Activated CD4-positive, alpha-beta T cell treated with anti-CD3 and anti-CD28 coated beads for 36 hours (primary cell): ENCODE results near the gene UBC. TPM values are rescaled to one million over a fixed set of nuclear protein-coding genes. Genes with fewer than 3 reads are reported as not detected.
"Not testable (repeated sequence)": the region's sequence is repeated elsewhere in the genome, so short reads cannot be mapped to it uniquely, and the experiment has no call there.

Experiments
- ATAC-seq: fragments of 200-7000 bp; cut with Tn5 transposase; one replicate; pipeline ENCODE4 v1.10.0; 2021; ENCODE audit warnings: mild to moderate bottlenecking, moderate library complexity
- CTCF ChIA-PET: fragments of 350-600 bp; sonication (Branson Sonifier 250); formaldehyde crosslinking; loops from one replicate; lab custom pipeline; 2021; ENCODE audit warnings: antibody characterized with exemption; lab: Charles Lee
- POLR2A ChIA-PET: fragments of 350-600 bp; sonication (Branson Sonifier 250); formaldehyde crosslinking; loops from one replicate; lab custom pipeline; 2021; ENCODE audit warnings: antibody characterized with exemption, inconsistent platforms; lab: Charles Lee
- DNase-seq: peaks from one replicate; pipeline ENCODE4 v3.0.0-alpha.2; 2020
- H3K27ac Mint-ChIP-seq: one replicate; pipeline ENCODE4 v1.8.0; 2021; ENCODE audit warnings: mixed read lengths
- H3K27me3 Mint-ChIP-seq: one replicate; pipeline ENCODE4 v1.8.0; 2021; ENCODE audit warnings: mixed read lengths
- H3K36me3 Mint-ChIP-seq: one replicate; pipeline ENCODE4 v1.8.0; 2021; ENCODE audit warnings: low read depth, mixed read lengths
- H3K4me1 Mint-ChIP-seq: one replicate; pipeline ENCODE4 v1.8.0; 2021; ENCODE audit warnings: mixed read lengths
- H3K4me3 Mint-ChIP-seq: one replicate; pipeline ENCODE4 v1.8.0; 2021; ENCODE audit warnings: mild to moderate bottlenecking, moderate library complexity, mixed read lengths
- H3K9me3 Mint-ChIP-seq: one replicate; pipeline ENCODE4 v1.8.0; 2021; ENCODE audit warnings: low read depth, mixed read lengths
- intact Hi-C, 2 experiments: fragments of 100-400 bp; cut with DNase I in 1 of 2; cut with micrococcal nuclease in 1 of 2; formaldehyde crosslinking; loops; one replicate each; pipeline versions ENCODE4 v1.14.2 to v1.15.1; 2022 to 2024; cut with DNase I, micrococcal nuclease
- total RNA-seq, 2 experiments: library from RNA; stranded (reverse); gene quantifications; one replicate each; pipeline ENCODE4 v1.2.3, GENCODE V29; 2021

Gene UBC
- total RNA-seq, 2 experiments from 2014 or later = 809 to 936 TPM

DNA sequence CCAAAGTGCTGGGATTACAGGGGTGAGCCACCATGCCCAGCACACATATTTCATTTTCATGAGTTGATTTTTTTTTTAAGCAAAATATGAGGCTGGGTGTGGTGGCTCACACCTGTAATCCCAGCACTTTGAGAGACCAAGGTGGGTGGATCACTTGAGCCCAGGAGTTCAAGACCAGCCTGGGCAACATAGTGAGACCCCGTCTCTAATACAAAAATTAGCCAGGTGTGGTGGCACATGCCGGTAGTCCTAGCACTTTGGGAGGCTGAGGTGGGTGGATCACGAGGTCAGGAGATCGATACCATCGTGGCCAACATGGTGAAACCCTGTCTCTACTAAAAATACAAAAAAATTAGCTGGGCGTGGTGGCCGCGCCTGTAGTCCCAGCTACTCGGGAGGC is 17.1 kb upstream of the UBC start:
- POLR2A ChIA-PET = interaction anchor here (1.5 kb wide), 1 partner anchor 17 kb away, joined by 6 read pairs; the partner anchor contains the start of gene UBC
- Mint-ChIP-seq H3K4me1 (peaks cover 27% of the 10 kb centered on the region), H3K36me3 (peaks cover 11% of the 10 kb centered on the region)
- H3K27ac Mint-ChIP-seq, H3K27me3 Mint-ChIP-seq, DNase-seq, H3K9me3 Mint-ChIP-seq, ATAC-seq, H3K4me3 Mint-ChIP-seq, intact Hi-C loops: not testable (repeated sequence)
- CTCF ChIA-PET = interaction anchor here (1.1 to 3.2 kb wide), 3 partner anchors 9 to 144 kb away, joined by 3 to 12 read pairs (median 5); no protein-coding TSS in a partner anchor

DNA sequence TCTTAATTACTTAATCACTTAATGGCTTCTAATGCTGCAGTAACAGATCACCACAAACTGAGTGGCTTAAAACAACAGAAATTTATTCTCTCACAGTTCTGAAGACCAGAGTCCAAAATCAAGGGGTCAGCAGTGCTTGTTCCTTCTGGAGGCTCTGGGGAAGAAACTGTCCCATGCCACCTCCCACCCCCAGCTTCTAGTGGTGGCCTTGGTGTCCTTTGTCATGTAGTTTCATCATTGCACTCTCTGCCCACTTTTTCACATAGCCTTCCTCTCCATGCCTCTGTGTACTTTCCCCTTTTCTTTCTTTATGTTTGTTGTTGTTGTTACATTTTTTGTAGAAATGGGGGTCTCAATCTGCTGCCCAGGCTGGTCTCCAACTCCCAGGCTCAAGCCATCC is 16.1 kb upstream of the UBC start:
- Mint-ChIP-seq H3K9me3 (peaks cover 1% of the 10 kb centered on the region), H3K27me3 (peaks cover 2% of the 10 kb centered on the region), H3K36me3 (peaks cover 11% of the 10 kb centered on the region), H3K27ac (peak overlapping the region; percentile 2), H3K4me1 (peaks cover 29% of the 10 kb centered on the region), H3K4me3 (no peak overlapping the region)
- ChIA-PET CTCF (interaction anchor here (0.6 to 3.2 kb wide), 4 partner anchors 10 to 1818 kb away, joined by 3 to 12 read pairs (median 4); no protein-coding TSS in a partner anchor), POLR2A (no interaction called here)
- DNase-seq = no peak
- ATAC-seq = no peak
- intact Hi-C loops = no loop called here

DNA sequence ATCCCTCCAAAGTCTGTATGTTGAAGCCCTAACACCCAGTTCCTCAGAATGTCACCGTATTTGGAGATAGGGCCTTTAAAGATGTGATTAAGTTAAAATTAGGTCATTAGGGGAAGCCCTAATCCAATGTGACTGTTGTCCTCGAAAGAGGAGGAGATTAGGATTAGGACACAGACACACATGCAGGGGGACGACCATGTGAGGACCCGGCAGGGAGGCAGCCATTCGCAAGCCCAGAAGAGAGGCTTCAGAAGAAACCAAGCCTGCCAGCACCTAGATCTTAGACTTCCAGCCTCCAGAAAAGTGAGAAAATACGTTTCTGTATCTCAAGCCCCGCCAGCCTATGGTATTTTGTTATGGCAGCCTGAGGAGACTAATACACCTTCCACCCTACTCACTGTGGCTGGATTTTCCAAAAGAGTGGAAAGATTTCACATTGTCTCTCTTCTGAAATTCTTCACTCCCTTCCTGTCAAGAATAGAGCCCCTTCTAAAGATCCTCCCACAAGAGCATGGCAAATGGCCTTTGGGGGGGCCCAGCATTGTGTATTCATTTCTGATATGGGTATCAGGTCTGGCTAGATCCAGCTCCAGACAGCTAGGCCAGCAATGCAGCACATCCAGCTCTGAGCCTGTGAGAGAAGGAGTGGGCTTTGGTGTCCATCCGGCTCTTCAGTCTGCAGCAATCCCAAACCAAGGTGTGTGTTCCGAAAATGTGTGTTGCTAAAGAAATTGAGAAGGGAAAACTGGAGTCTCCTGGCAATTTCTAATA is 15.4 kb upstream of the UBC start:
- Mint-ChIP-seq H3K36me3 (peaks cover 11% of the 10 kb centered on the region), H3K9me3 (peaks cover 1% of the 10 kb centered on the region), H3K4me3 (no peak overlapping the region), H3K4me1 (peaks cover 29% of the 10 kb centered on the region), H3K27ac (no peak overlapping the region), H3K27me3 (peaks cover 2% of the 10 kb centered on the region)
- ATAC-seq (no peak), DNase-seq (no peak)
- CTCF ChIA-PET = interaction anchor here (1.0 to 3.2 kb wide), 2 partner anchors 11 to 12 kb away, joined by 3 to 12 read pairs; no protein-coding TSS in a partner anchor
- intact Hi-C loops = no loop called here
- POLR2A ChIA-PET = no interaction called here

DNA sequence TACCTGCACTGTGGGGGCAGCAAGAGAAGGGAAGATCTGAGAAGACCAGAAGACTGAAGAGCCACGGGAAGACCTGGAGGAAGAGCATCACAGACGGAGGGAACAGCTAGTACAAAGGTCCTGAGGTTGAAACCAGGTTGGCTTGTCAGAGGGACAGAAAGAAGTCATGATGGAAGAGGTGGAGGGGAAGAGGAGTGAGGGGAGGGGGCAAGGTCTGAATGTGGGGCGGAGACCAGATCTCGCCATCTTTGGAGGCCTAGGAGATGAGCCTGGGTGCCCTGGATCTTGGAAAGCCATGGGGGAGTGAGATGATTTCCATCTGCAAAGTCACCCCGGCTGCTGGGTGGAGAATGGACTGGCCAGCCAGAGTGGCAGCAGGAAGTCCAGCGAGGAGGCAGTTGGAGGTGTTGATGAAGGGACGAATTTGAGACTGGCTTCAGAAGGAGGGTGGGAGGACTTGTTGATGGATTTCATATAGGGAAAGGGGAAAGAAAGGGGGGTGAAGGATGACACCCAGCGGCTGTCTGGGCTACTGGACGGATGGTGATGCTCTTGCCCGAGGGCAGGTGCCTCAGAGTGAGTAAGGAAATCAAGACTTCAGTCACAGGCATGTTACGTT is 14.6 kb upstream of the UBC start:
- H3K36me3 Mint-ChIP-seq = peaks cover 11% of the 10 kb centered on the region
- no peak for DNase-seq
- peaks cover 29% of the 10 kb centered on the region for H3K4me1 Mint-ChIP-seq
- ATAC-seq = no peak
- ChIA-PET CTCF (interaction anchor here (1.8 to 3.9 kb wide), 3 partner anchors 10 to 22 kb away, joined by 10 to 65 read pairs (median 22); no protein-coding TSS in a partner anchor), POLR2A (interaction anchor here (1.6 kb wide), 1 partner anchor 13 kb away, joined by 6 read pairs; no protein-coding TSS in a partner anchor)
- peak overlapping the region; percentile 97 for H3K27ac Mint-ChIP-seq
- peaks cover 1% of the 10 kb centered on the region for H3K9me3 Mint-ChIP-seq
- peaks cover 2% of the 10 kb centered on the region for H3K27me3 Mint-ChIP-seq
- H3K4me3 Mint-ChIP-seq = peak overlapping the region; percentile 98
- intact Hi-C loops = no loop called here

DNA sequence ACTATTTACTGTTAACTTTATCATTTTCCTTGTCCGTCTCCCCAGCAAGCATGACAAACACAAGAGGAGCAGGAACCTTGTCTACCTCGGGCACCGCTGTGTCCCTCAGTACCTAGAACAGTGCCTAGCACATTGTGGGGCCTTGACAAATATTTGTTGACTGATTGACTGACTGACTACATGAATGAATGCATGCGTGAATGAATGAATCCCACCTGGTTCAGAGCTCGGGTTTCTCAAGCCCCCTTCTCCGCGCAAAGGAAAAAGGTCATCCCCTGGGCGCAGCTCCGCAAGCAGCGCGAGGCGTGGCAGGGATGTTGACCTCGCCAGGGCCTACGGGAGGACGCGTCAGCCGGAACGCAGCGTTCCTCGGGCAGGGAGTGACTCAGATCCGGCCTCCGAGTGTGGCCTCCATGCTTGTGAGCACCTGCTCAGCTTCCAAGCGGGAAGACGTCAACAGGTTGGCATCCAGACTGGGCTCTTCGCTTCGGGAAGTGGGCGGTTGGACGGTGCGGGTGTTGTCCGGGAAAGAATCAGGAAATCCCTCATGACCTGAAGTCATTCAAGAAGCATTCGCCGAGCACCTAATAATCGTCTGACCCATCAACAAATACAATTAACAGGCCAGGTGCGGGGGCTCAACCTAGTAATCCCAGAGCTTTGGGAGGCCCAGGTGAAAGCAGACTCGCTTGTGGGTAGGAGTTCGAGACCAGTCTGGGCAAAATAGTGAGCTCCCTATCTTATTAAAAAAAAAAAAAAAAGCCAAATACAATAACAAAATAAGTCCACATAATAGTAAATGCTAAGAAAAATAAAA is 13.9 kb upstream of the UBC start:
- ChIA-PET POLR2A (interaction anchor here (0.7 to 2.5 kb wide), 8 partner anchors 9 to 101 kb away, joined by 3 to 9 read pairs (median 4); partner anchors contain the start of gene UBC), CTCF (interaction anchor here (1.0 to 3.9 kb wide), 6 partner anchors 9 to 67 kb away, joined by 3 to 65 read pairs (median 7); no protein-coding TSS in a partner anchor)
- peak overlapping the region; percentile 97 for H3K27ac Mint-ChIP-seq
- H3K4me1 Mint-ChIP-seq = peaks cover 29% of the 10 kb centered on the region
- DNase-seq (peak; percentile 81), ATAC-seq (peak; percentile 67)
- H3K36me3 Mint-ChIP-seq = peaks cover 11% of the 10 kb centered on the region
- peak overlapping the region; percentile 98 for H3K4me3 Mint-ChIP-seq
- H3K27me3 Mint-ChIP-seq = peaks cover 2% of the 10 kb centered on the region
- intact Hi-C loops = no loop called here
- H3K9me3 Mint-ChIP-seq = peaks cover 1% of the 10 kb centered on the region

DNA sequence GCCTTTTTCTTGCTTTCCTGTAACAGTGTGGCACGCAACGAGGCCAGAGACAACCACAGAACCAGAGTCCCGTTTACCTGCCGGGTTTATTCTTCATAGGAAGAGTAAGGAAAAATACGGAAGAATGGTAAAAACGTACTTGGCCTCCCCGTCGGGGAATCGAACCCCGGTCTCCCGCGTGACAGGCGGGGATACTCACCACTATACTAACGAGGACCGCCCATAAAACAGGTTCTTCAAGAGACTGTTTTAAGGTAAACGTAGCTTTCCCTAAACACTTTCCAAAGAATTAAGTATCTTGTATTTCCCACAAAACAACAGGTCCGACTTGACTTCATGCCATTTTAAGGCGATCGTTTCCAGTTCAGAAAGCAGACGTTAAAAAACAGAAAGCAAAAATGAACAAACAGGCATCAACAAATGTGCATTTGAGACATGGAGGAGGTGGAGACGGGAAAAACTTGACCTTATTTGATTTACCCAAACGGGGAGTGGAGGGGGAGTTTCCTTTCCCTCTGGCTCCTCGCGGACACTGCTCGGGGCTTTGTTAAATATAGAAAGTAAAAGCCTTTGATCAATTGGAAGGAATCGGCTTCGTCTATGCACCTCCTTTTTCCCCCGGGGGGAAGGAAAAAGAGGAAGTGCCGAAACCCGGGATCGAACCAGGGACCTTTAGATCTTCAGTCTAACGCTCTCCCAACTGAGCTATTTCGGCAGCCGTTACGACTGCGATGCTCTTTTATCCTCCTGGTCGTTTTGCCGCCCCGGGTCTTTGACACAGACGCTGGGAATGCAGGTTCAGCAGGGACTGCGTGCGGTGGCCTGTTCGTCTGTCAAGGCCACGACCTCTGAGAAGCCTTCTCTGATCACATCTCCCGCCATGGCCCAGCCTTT is 13.0 kb upstream of the UBC start:
- ATAC-seq = peak; percentile 81
- peak; percentile 96 for DNase-seq
- H3K27ac Mint-ChIP-seq = peak overlapping the region; percentile 97
- H3K4me3 Mint-ChIP-seq = peak overlapping the region; percentile 98
- POLR2A ChIA-PET = interaction anchor here (0.6 to 2.5 kb wide), 9 partner anchors 8 to 100 kb away, joined by 3 to 9 read pairs (median 3); partner anchors contain the start of gene UBC
- H3K36me3 Mint-ChIP-seq = peaks cover 11% of the 10 kb centered on the region
- intact Hi-C loops = loop anchor here (1.0 kb wide), 2 partner anchors 12 to 13 kb away; partner anchors contain the start of gene UBC (in 1 of the 2)
- peaks cover 2% of the 10 kb centered on the region for H3K27me3 Mint-ChIP-seq
- peaks cover 33% of the 10 kb centered on the region for H3K4me1 Mint-ChIP-seq
- CTCF ChIA-PET = interaction anchor here (1.0 to 3.9 kb wide), 7 partner anchors 8 to 68 kb away, joined by 3 to 65 read pairs (median 4); no protein-coding TSS in a partner anchor
- peaks cover 1% of the 10 kb centered on the region for H3K9me3 Mint-ChIP-seq

DNA sequence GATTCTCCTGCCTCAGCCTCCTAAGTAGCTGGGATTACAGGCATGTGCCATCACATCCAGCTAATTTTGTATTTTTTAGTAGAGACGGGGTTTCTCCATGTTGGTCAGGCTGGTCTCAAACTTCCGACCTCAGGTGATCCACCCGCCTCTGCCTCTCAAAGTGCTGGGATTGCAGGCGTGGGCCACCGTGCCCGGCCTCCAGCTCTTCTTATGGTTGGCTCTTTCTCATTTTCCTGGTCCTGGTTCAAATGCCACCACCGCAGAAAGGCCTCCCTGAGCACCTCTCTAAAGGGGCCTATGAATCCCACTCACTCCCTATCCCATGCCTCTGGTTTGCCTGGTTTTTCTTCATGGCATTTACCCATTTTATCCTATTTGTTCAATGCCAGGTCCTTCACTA is 11.3 kb upstream of the UBC start:
- Mint-ChIP-seq H3K4me1 (peaks cover 47% of the 10 kb centered on the region), H3K36me3 (peaks cover 17% of the 10 kb centered on the region)
- H3K4me3 Mint-ChIP-seq, intact Hi-C loops, H3K27me3 Mint-ChIP-seq, H3K9me3 Mint-ChIP-seq, ATAC-seq, H3K27ac Mint-ChIP-seq, DNase-seq: not testable (repeated sequence)
- CTCF ChIA-PET = interaction anchor here (3.4 to 3.9 kb wide), 2 partner anchors 9 to 13 kb away, joined by 22 to 65 read pairs; no protein-coding TSS in a partner anchor
- POLR2A ChIA-PET = interaction anchor here (0.6 to 2.5 kb wide), 2 partner anchors 15 to 33 kb away, joined by 3 to 8 read pairs; no protein-coding TSS in a partner anchor

DNA sequence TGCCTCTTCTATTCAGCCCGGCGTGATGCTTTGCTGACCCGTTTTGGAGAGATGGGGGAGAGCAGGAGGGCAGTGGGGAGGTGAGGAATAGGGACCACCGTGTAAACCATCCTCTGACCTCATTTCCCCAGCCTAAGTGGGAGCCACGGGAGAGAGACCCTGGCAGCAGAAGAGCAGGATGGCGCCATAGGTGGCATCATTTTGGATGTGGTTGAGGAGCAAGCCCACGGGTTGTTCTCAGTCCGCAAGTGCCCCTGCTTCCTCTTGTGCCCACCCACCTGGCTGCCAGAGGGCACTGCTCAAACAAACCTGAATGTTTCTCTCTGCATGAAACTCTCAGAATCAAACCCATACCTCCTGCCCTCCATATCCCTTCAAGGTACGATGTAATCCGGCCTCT is 10.7 kb upstream of the UBC start:
- ATAC-seq (no peak), DNase-seq (no peak)
- Mint-ChIP-seq H3K4me1 (peaks cover 53% of the 10 kb centered on the region), H3K27ac (no peak overlapping the region), H3K36me3 (peaks cover 17% of the 10 kb centered on the region), H3K4me3 (no peak overlapping the region), H3K9me3 (peaks cover 1% of the 10 kb centered on the region), H3K27me3 (peaks cover 2% of the 10 kb centered on the region)
- ChIA-PET CTCF (no interaction called here), POLR2A (no interaction called here)
- intact Hi-C loops = no loop called here

DNA sequence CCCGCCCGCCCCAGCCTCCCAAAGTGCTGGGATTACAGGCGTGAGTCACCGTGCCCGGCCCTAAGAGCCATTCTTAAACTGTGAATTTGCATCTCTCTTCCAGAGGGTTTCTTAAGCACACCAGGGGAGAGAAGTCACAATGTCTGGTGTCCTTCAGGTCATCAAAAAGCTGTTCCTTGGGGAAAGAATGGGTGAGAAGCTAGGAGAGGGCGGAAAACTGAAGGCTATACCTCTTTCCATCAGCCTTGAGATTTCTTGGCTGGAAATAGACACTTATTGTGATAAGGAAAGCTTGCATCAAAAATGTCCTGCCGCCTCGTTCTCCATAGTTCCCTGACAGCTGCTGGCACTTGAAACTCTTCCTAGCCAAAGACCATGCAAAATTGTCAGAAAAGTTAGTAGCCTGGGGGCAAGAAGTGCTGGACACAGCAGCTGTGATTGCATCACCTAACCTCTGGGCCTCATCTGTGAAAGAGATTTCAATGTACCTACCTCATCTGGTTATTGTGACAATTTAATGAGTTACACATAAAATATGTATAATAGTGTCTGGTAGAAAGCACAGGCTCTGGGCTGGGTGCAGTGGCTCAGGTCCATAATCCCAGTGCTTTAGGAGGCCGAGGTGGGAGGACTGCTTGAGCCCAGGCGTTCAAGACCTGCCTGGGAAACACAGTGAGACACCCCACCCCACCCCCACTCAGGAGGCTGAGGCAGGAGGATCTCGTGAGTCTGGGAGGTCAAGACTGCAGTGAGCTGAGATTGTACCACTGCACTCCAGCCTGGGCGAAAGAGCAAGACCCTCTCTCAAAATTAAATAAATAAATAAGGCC is 9.7 kb upstream of the UBC start:
- ATAC-seq = no peak

More for the DNA sequence above, 9.7 kb upstream of the UBC start:
- H3K4me3 Mint-ChIP-seq = no peak overlapping the region
- no peak overlapping the region for H3K27ac Mint-ChIP-seq
- peaks cover 61% of the 10 kb centered on the region for H3K4me1 Mint-ChIP-seq
- H3K27me3 Mint-ChIP-seq = peaks cover 2% of the 10 kb centered on the region
- no peak for DNase-seq
- ChIA-PET POLR2A (interaction anchor here (1.1 kb wide), 1 partner anchor 10 kb away, joined by 4 read pairs; the partner anchor contains the start of gene UBC), CTCF (interaction anchor here (1.0 kb wide), 1 partner anchor 16 kb away, joined by 3 read pairs; no protein-coding TSS in a partner anchor)
- H3K36me3 Mint-ChIP-seq = peaks cover 17% of the 10 kb centered on the region
- H3K9me3 Mint-ChIP-seq = peaks cover 1% of the 10 kb centered on the region
- intact Hi-C loops = no loop called here
